NCI-H524 treated with DMSO at 0.1 percent for 48 hours (cell line): ENCODE data around the gene LTF.
"Not testable (repeated sequence)": the region's sequence is repeated elsewhere in the genome, so short reads cannot be mapped to it uniquely, and the experiment has no call there.

Experiments
- DNase-seq: peaks from one replicate; lab custom pipeline; 2025; lab: John Stamatoyannopoulos, UW

Gene LTF

GRCh38 chr3:46464326-46465195 is at the start of gene LTF:
TSS of gene LTF (minus strand) at chr3:46464905. CDS start at chr3:46464867, 38 bp downstream.
- DNase-seq: no peak

GRCh38 chr3:46512191-46512749 is 47.6 kb upstream of the LTF start:
- no peak for DNase-seq

- no peak for DNase-seq
Observed at GRCh38 chr3:46509661-46510187, 45.0 kb upstream of the LTF start.

- peak; percentile 55 for DNase-seq
Observed at GRCh38 chr3:46508850-46509591, 44.3 kb upstream of the LTF start.

GRCh38 chr3:46506526-46506925 is 41.8 kb upstream of the LTF start:
- no peak for DNase-seq

- no peak for DNase-seq
Observed at GRCh38 chr3:46505953-46506352, 41.2 kb upstream of the LTF start.

- no peak for DNase-seq
Observed at GRCh38 chr3:46504789-46505188, 40.1 kb upstream of the LTF start.

GRCh38 chr3:46503200-46503874 is 38.6 kb upstream of the LTF start:
- no peak for DNase-seq

- no peak for DNase-seq
Observed at GRCh38 chr3:46501702-46502101, 37.0 kb upstream of the LTF start.

- DNase-seq: no peak
Observed at GRCh38 chr3:46500656-46501635, 36.2 kb upstream of the LTF start.

GRCh38 chr3:46498916-46499519 is 34.3 kb upstream of the LTF start:
- DNase-seq: no peak

GRCh38 chr3:46497556-46498265 is 33.0 kb upstream of the LTF start, which contains the start of gene RTP3:
TSS of gene RTP3 (plus strand) at chr3:46497976. CDS start at chr3:46498063, 87 bp downstream.
- no peak for DNase-seq

- no peak for DNase-seq
Observed at GRCh38 chr3:46496746-46497555, 32.2 kb upstream of the LTF start.

GRCh38 chr3:46495901-46496456 is 31.3 kb upstream of the LTF start:
- DNase-seq: no peak

GRCh38 chr3:46494491-46494890 is 29.8 kb upstream of the LTF start:
- not testable (repeated sequence) for DNase-seq

- DNase-seq: no peak
Observed at GRCh38 chr3:46492890-46493547, 28.3 kb upstream of the LTF start.

- DNase-seq: no peak
Observed at GRCh38 chr3:46491089-46492070, 26.7 kb upstream of the LTF start.
